NCI-H146 treated with DMSO at 0.1 percent for 48 hours (cell line): ENCODE data around the gene MZT2B.
"Not testable (repeated sequence)": the region's sequence is repeated elsewhere in the genome, so short reads cannot be mapped to it uniquely, and the experiment has no call there.

Source experiments
- DNase-seq: peaks from one replicate; lab custom pipeline; 2025; ENCODE audit not compliant: unreplicated experiment; lab: John Stamatoyannopoulos, UW

MZT2B gene

GRCh38 chr2:130181880-130182682 lies at the start of gene MZT2B:
MZT2B (plus strand) TSS chr2:130182262; CDS start chr2:130182283, 21 bp downstream.
- DNase-seq: peak; percentile 73

GRCh38 chr2:130135692-130136541 lies 46.1 kb upstream of the MZT2B start:
- no peak for DNase-seq

DNA sequence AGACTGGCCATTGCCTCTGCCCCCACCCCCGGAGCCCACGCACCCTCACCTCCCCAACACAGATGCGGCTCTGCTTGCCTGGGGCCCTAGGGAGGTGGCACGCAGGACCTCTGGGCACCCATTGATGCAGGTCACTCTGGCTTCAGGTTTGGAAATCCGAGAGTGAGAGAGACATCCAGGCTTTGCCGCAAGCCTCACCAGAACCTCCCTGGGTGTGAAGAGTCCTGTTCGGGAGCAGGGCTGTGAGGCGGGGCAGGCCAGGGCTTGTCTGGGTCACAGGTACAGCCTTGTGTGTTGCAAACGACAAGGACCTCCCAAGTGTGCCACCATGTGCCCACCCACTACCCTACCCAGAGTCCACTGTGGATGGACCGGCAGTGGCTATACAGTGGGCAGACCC lies 45.5 kb upstream of the MZT2B start:
- not testable (repeated sequence) for DNase-seq

DNA sequence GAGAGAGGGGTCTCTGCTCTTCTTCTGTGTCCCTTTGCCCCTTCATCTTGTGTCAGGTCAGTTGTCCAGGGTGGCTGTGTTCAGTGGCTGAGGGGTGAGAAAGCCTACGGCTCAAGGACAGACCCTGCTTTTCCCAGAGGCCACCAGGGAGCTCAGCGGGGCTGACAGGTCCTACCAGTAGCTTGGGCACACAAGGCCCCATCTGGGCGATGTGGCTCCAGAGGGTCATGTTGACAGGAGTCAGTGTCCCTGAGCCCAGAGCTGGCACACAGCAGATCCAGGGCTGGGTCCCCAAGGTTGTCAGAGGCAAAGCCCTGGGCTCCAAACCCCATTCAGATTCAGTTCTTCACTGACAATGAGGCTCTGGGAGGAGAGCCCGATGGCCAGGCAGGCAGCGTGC lies 44.9 kb upstream of the MZT2B start:
- DNase-seq: not testable (repeated sequence)

DNA sequence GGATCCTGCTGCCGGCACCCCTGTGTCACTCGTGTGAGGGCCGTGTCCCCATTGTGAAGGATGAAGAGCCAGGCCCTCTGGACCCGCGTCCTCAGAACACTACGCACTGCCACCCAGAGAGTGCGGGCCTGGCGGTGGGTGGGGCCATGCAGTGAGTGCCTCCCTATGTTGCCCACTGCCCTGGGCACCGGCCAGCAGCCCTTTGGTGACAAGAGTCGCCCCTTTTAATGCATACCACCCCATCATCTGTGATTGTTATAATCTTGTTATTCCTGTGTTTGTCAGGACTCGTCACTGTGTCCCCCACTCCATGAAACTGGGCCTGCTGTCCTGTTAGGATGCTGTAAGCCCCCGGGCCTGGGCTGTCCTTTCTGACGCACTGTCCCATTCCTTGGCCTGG lies 43.7 kb upstream of the MZT2B start:
- DNase-seq: not testable (repeated sequence)

GRCh38 chr2:130138841-130139251 lies 43.2 kb upstream of the MZT2B start:
- not testable (repeated sequence) for DNase-seq

GRCh38 chr2:130139331-130140280 lies 42.5 kb upstream of the MZT2B start:
- not testable (repeated sequence) for DNase-seq

- DNase-seq: not testable (repeated sequence)
Observed at GRCh38 chr2:130140516-130140915, 41.5 kb upstream of the MZT2B start.

DNA sequence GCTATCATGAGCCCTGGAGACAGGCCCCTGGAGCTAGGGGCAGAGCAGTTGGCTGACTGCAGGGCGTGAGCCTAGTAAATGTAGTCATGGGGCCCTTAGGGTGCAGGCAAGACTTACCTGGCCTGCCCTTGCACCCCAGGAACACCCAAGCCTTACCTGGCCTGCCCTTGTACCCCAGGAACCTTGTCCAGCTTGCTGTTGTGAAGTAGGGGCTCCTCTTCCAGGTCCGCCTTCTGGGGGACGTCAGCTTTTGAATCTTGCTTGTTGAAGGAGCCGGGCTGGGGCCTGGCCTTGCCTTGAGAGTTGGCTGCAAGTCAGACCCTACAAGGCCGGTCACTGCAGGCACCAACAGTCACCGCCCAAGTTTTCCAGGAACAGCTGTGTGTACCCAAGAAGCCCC lies 41.1 kb upstream of the MZT2B start:
- DNase-seq: not testable (repeated sequence)

GRCh38 chr2:130141645-130142370 lies 40.3 kb upstream of the MZT2B start:
- DNase-seq: not testable (repeated sequence)

- DNase-seq: not testable (repeated sequence)
Observed at GRCh38 chr2:130142396-130143265, 39.4 kb upstream of the MZT2B start.

DNA sequence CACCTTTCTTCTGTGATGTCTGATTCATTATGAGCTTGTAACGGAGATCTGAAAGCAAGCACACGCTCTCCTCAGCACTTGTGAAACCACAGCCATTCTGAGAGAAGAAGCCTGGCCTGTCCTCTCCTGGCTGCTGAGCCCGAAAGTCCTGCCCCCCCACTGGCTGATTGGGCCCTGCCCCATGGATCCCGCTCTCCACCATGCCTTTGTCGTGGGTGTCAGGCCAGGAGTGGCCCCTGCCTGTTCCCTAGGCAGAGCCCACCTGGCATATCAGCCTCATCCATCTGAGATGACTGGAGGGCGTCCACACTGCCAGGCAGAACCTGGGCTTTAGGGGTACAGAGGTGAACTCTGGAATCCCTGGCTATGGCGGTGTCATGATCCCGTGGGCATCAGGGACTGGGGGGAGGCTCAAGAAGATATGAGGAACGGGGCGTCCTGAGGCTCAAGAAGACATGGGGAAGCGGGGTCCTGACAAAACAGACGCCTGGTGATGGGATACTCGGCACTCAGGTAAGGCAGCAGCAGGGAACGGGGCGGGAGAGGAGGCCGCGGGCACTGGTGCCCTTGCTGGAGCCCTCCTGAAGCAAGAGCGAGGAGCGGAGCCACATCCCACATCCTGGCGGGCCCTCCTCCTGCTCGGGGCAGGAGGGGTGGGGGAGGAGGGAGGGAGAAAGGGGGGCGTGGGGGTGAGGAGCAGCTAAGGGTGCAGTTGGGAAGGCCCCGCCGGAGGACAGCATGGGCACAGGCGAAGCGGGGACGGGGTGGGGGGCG lies 38.6 kb upstream of the MZT2B start:
- DNase-seq: not testable (repeated sequence)

- peak; percentile 37 for DNase-seq
Observed at GRCh38 chr2:130145006-130145414, 37.1 kb upstream of the MZT2B start, which contains the start of gene CCDC74B. CCDC74B (minus strand) TSS chr2:130145112; CDS start chr2:130144996, 116 bp downstream.

- not testable (repeated sequence) for DNase-seq
Observed at GRCh38 chr2:130148515-130148914, 33.5 kb upstream of the MZT2B start.

DNA sequence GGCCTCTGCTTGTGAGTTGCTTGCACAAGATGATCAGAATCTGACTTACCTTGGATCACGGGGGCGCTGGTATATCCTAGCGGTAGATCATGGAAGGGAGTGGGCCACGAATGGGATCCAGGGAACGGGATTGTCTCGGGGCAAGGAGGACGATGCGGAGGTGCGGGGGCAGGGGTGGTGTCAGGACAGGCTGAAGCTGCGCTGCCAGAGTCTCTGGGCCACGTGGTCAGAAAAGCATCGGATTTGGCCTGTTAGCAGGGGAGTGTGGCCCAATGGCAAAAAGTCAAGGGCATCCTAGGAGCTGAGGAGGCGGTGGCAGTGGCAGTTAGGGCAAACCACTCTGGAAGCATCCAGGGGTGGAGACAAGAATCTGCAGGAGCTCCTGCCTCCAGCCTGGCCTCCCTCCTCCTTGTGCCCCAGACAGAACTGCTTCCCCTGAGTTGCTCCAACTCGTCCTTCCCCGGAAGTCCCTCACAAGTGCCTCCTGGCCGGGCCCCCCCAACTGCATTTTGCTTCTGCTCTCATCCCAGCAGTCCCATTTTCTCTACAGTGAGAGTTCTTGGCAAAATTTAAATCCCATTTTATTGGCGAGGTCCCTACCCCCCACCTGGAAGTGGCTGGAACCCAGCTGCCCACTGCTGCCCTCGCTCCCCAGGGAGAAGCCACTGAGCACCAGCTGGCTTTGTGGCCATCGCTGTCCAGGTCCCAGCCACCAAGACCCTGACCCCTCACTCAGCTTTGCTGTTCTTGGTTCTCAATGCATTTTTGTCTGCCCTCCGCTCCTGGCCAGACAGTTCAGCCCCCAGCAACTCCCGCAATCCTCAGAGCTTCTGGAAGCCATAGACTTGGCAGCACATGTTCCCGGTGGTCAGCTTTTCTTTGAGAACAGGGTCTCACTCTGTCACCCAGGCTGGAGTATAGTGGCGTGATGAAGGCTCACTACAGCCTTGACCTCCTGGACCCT lies 31.6 kb upstream of the MZT2B start:
- no peak for DNase-seq

GRCh38 chr2:130151145-130151512 lies 30.9 kb upstream of the MZT2B start:
- DNase-seq: not testable (repeated sequence)
